Stimulated activated CD8-positive, alpha-beta memory T cell treated with anti-CD3 and anti-CD28 coated beads, Interleukin-4, amount 100 ng/mL, for 1 hour (primary cell): ENCODE measurements around the gene CCL20.

Experiments used
- DNase-seq, 2 donors: peaks; one replicate each; pipeline ENCODE4 v3.0.0-alpha.2; 2020; ENCODE audit warnings: low read depth in 2 of 2, low spot score in 1 of 2

Gene CCL20

DNA sequence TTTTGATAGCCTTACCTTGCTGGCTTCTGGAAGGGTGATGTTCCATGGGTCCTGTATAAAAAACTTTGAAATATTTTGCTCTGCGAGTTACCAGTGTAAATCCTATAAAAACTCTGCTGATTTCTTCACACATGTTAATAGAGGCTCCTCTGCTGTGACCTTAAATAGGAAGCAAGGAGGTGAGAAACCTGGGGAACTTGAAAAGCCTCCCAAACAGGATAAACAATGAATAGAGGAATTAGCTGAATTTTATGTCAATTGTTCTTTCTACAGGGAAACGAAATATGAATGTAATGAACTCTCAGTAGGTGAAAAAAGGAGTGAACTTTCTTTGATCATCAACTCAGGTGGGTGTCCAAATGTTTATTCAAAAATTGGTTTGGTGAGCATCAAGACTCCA is 10.8 kb upstream of the CCL20 start:
- DNase-seq: no peak

DNA sequence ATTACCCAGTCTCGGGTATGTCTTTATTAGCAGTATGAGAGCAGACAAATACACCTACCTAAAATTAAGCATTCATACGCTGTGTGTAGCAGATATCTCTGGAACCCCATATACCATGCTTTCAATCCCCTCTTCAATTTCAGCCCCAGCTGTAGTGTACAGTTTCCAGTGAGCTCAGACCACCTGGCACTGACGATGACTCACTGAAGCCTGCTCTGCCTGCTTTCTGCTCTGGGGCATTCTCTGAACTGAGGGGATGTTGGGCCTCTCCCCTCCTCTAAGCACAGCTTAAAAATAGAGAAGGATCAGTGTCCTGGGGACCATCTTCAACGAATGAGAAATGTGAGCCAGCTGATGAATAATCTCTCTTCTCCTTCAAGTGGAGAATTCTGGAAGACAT is 8.7 kb upstream of the CCL20 start:
- no peak for DNase-seq

DNA sequence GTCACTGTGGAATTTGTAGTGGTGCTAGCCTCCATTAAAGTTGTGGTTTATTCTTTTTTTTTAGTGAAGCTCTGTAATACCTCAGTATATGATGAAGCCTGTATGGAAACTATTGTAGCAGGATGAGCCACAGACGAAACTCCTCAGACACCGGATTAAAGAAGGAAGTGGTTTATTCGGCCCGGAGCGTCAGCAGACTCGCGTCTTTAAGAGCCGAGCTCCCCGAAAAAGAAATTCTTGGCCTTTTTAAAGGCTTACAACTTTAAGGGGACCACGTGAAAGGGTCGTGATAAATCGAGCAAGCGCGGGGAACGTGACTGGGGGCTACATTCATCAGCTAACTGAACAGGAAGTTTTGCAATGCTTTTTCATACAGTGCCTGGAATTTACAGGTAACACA is 8.1 kb upstream of the CCL20 start:
- DNase-seq: no peak

DNA sequence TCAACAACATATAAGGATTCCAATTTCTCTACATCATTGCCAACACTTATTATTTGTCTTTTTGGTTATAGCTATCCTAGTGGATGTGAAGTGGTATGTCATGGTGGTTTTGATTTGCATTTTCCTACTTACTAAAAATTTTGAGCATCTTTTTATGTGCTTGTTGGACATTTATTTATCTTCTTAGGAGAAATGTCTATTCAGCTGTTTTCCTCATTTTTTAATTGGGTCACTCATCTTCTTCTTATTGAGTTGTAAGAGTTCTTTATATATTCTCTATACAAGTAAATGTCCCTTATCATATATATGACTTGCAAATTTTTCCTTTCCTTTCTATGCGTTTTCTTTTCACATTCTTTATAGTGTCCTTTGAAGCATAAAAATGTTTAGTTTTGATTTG is 4.7 kb upstream of the CCL20 start:
- no peak for DNase-seq

DNA sequence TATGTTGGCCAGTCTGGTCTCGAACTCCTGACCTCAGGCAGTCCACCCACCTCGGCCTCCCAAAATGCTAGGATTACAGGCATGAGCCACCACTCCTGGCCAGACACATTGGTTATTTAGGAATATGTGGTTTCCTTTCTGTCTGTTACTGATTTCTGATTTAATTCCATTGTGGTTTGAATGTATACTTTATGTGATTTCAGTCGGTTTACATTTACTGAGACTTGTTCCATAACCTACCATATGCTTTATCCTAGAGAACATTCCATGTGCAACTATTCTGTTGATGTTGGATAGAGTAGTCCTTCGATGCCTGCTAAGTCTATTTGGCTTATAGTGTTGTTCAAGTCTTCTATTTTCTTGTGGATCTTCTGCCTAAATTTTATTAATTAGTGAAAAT is 1.6 kb upstream of the CCL20 start:
- no peak for DNase-seq

DNA sequence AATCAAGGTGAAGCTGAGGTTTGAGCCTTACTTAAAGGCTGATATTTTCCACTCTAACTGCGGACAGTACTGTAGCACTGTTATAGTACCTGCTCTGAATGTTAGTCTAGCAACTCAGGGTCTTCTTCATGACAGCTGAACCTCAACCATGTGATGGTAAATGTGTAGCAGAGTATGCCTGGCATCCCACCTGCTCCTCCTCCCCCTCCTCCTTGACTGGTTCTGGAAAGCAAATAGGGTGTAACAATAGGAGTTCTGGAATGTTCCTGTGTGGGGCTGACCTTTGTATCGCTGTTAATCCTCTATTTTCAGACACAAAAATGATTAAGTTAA is 447 bp upstream of the CCL20 start:
- no peak for DNase-seq

DNA sequence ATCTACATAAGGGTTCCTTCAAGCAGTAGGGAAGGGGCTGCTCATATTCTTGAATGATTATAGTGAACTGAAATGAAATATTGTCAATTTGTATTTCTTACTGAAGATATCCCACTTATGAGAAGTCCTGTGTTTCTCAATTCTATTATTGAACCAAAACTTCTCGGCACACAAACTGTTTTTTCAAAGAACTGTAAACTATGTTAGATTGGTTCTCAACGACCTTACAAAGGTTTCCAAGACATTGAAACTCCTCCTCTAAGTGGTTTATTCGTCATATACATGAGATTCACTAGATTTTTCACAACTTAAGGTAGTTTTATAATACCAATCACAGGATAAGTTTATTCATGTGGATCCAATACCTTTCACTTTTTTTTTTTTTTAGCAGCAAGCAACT is 1.4 kb downstream of the CCL20 start:
- DNase-seq: no peak

DNA sequence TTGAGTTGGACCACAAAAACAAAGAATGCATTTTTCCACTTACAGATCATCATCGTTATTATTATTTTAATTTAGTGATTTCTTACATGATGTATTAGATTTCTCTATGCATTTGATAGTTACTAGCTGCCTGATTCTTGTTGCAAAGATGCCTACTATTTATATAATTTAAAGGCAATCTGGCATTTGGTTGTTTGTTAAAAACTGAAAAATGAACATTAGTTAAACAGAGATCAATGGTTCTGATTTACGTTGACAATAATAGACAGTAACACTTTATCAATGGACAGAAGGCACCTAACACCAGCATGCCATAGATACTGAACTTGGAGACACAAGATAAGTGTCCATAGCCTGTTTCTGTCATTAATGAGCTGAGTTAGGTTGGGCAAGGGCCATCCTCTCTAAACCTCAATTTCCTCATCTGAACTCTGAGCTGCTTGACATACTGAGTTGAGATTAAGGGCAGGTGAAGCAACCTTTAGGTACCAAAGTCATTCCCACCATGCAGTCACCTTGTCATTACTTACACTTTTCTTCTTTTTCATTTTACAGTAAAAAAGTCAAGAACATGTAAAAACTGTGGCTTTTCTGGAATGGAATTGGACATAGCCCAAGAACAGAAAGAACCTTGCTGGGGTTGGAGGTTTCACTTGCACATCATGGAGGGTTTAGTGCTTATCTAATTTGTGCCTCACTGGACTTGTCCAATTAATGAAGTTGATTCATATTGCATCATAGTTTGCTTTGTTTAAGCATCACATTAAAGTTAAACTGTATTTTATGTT is 3.1 kb downstream of the CCL20 start:
- DNase-seq: no peak

DNA sequence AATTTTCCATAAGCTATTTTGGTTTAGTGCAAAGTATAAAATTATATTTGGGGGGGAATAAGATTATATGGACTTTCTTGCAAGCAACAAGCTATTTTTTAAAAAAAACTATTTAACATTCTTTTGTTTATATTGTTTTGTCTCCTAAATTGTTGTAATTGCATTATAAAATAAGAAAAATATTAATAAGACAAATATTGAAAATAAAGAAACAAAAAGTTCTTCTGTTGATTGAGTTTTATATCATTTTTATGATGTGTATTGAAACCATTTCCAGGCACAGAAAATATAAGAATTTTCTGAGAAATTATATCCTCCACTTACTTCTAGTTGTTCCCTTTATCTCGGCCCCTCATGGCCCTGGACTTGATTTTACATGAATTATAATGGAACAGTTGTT is 3.7 kb downstream of the CCL20 start:
- no peak for DNase-seq

DNA sequence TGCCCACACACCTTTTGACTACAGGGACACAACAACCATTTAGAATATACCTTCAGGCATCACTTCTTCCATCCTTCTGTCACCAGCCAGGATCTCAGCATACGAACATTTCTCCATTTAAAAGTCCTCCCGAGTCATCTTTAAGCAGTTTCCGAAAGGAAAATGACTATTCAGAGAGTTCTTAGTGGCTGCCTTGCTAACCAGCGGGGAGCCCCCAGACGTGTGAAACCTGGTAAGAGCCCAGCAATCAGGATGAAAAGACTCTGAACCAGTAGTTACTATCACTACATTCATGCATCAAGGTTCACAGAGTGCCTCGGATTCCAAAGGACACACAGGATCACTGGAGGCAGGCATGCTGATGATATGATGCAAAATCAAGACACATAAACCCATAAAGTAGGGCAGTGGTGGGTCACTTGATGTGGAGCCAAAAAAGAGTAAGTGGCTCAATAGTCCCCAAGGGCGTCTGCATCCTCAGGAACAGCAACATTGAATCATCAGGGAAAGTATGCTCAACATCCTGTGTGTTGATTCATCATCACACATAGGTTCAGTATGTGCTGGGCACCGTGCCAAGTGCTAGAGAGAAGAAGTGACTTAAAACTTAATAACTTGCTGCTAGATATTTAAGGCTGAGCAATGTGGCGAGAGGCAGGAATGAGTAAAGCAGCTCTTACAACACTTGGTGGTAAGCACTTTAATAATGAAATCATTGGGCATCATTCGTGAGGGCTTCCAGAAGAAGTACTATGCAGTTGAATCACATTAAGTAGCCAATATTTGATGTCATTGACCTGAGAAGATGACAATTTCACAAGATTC is 4.4 kb downstream of the CCL20 start:
- peak in 1 of 2 donors; percentile 27 for DNase-seq

DNA sequence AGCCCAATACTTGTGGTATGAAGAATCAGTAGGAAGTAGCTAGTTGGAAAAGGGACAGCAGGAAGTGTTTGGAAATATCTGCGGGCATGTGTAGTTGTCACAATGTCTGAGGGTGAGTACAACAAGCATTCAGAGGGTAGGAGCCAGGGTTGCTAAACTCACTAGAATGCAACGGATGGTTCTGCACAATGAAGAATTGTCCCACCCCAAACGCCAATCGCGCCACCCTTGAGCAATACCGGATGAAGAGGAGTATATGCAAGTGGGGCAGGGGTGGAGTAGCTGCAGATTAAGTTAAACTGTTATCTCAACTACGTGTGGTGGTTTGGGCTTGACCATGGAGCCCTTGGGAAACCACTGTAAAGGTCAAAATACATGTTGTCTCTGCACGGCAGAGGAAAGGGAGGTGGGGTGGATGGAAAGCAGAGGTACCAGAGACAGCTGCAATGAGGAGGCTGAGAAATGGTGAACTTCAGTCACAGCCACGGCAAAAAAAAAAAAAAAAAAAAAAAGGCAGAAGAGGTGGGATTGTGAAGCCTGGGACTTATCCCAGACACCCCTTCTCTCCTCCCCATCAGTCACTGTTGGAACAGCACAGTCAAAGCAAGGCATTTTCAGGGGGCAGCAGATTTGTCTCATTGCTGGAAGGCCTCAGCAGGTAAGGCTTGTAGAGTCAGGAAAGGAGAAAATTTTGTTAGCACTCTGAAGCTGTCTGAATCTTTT is 5.2 kb downstream of the CCL20 start:
- no peak for DNase-seq

DNA sequence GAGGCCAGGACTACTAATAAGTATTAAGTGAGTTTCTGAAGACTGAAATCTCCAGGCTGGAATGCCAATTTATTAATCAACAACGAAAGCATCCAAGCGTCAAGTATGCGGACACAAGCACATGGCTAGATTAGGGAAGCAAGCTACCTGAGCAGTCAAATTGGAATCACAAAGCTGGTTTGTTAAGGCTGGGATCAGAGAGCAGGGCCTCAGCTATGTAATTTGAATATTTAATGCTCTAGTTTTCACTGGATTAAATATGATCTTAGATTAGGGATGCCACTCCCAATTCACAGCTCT is 5.7 kb downstream of the CCL20 start:
- DNase-seq: no peak

DNA sequence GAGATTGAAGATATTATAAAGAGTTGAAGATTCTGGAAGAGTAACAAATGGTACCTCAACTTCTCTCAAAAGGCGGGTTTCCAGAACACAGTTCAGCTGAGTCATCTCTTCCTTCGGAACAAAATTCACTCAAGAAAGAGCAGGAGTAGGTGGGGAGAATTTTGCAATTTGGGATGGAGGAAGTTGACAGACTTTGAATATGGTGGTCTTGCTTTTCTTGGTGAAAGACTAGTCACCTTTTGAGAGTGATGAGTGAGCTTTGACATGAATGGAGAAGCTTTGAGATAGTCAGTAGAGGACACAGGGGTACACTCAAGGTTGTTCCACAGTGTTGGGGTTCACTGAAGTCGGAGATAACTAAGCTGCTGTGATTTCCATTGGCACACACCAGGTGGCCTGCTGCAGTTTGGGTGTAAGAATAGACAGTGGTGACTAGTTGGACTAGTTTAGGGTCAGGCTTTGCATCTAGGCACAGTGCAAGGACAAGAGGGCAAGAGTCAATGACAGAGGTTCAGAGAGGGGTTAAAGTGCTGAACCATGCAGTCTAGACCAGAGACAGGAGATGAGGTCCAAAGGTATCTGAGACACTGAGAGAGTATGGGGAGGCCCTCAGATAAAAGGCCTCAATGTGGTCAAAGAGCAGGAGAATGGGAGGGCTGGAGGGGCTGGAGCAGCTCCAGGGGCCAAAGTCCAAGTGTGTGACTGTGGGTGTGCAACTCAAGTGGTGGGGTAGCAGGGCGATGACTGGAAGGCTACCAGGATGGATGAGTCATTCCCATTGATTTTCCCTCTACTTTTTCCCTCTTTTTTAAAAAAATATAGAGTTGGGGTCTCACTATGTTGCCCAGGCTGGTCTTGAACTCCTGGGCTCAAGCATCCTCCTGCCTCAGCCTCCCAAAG is 7.7 kb downstream of the CCL20 start:
- DNase-seq: no peak

DNA sequence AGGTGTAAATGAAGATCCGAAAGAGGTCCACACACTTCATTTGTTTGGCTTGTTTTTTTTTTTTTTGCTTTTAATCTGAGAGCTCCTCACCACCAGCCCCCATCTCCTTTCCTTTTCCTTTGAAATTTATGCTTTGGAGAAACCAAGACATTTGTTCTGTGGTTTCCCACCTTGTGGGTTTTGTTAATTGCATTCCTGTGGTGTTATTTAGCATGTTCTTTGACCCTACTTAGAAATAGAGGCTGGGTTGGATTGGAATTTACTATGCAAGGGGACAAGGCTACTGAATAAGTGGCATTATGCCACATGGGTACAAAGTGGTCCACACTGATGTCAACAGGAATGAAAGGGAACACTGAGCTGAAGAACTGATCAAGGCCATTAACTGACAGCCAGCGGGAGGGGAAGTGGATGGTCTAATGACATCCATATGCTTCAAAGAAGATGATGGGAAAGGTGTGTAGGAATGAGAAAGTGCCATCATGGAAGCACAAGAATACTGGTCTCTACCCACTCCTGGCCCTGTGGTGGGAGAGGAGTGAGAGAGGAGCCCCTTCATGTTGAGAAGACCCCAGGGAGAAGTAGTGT is 8.9 kb downstream of the CCL20 start:
- no peak for DNase-seq

DNA sequence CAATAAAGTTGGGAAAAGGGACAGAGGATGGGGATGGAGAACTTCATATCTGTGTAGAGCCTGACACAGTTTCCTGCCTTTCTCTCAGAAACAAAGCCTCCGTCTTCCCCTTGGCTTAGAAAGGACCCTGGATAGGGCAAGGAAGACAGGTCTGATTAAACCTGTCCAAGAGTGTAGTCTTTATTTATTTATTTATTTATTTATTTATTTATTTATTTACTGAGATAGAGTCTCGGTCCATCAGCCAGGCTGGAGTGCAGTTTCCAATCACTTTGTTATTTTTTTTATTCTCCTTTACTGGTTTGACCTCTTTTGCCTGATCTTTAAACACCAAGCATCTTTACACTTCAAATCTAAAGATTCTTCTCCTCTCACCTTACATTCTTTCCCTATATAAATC is 10.3 kb downstream of the CCL20 start:
- DNase-seq: no peak

DNA sequence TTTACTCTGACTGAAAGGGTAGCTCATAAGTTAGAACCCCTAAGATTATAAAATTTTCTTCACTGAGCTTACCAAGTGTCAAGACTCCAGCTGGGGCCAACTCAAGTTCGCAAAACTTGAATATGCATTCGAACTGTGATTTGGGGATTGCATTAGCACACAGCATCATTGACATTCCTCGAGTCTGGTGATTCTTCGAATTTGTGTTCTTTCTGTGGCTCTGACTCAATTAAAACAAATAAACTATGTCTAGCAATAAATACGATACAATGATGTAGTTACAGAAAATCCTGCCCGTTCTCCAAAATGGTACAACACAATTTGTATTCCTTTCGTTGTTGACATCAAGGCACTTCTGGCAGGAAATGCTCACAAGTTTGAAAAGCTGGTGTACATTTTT is 11.1 kb downstream of the CCL20 start:
- DNase-seq: no peak

DNA sequence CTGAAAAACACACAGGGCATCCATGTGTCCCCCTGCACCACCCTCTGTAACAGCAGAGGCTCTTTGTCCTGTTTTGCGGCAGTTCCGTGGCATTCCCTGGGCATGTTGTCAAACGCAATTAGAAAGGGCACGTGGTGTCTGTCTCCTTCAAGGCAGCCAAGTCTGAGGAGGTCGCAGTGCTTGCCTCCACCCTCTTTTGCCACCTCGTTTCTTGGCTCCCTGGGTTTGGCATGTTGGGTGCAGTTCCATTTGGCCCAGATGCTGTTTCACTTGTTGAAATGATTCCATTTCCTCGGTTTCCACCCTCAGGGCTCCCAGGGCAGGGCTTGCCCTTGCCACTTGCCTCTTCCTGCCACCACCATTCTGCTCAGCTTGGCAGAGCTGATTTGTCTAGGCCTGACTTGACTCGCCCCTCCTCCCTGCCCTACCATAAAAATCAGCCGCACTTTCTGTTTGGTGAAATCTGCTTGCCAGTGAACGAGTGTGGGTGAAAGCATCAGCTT is 12.4 kb downstream of the CCL20 start:
- DNase-seq: no peak

DNA sequence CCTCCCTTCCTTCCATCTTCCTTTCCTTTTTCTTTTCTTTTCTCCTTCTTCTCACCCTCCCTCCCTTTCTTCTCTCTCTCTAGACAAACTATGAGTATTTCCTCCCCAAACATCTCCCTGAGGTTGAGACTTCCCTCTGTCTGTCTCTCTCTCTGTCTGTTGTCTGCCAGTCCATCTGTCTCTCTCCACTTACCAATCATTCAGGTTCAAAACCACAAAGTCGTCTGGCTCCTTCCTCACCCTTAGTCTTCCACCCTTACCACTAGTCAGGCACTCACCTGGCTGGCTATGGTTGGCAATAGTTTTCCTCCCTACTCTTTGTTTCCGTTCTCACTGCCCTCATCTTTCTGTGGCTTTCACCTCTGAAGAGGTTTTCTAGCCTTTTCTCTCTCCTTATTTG is 12.9 kb downstream of the CCL20 start:
- DNase-seq: no peak

DNA sequence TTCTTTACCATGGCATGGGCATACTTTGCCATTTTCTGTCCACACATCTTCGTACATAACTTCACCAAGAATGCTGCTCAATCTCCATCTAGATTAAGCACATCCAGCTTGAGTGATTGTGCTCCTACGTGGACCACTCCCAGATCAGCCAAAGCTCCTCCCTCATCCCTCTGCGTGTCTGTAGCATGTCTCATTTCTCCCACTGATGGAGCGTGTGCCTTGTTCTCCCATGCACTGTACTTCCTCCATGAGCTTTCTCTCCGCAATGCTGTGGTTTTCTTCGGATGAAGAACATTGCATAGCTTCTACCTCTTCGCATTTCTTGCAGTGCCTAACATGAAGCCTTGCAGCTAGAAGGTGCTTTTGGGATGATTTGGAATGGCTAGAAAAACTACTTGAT is 13.5 kb downstream of the CCL20 start:
- no peak for DNase-seq

DNA sequence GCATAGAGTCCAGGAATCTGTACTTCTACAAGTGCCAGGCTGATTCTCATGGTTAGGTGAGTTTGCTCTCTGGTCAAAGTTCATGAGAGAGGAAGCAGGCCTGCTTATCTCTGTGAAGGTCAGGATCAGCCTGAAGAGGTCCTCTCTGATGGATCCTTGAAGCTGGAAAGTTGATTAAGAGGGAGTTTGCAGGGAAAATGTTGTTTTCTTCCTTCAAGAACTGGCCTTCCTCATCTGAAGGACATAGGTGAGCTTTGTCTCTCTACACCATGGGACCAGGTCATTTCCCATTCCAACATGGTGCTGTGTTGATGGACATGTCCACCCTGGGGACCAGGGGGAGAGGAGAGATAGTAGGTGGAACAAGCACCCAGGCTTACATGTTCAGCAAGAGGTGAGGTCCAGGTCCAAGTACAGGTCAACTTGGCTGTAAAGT is 14.9 kb downstream of the CCL20 start:
- DNase-seq: no peak

DNA sequence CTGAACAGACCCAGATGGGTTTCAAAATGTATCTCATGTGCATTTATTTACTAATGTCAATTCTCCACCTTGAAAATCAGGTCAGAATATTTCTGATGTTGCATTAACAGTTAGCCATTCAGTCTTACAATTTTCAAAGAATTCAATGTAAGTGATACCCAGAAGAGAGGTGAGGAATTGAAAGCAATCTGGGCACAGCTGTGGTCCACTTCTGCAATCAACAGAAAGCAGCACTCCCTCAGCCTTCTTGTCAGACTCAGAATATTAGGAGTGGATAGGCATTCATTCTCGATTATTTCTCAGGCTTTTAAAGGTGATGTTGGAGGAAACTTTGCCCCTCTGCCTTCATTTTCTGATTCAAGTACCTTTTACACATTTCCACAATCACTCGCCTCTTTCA is 15.7 kb downstream of the CCL20 start:
- no peak for DNase-seq
